DND-41 (cell line): ENCODE data around the gene NUCKS1.

Source experiments
- ATAC-seq: fragments of 200-7000 bp; cut with Tn5 transposase; 3 replicates; pipeline ENCODE4 v1.9.1; 2021; ENCODE audit warnings: low read depth; ENCODE audit not compliant: insufficient read depth
- DNase-seq: peaks from one replicate; pipeline ENCODE4 v3.0.0-alpha.2; 2020
- H2AFZ ChIP-seq: 2 replicates; pipeline ENCODE4 v1.6.0; 2012; ENCODE audit warnings: low read depth, low read length
- H3K27ac ChIP-seq: 2 replicates; pipeline ENCODE4 v1.5.1; 2012; ENCODE audit warnings: low read length, inconsistent platforms
- H3K27me3 ChIP-seq: fragments of 200-600 bp; sonication (generic); 2 replicates; pipeline ENCODE4 v1.6.0; 2012; ENCODE audit warnings: low read length, mild to moderate bottlenecking, inconsistent platforms; ENCODE audit not compliant: insufficient read depth, poor library complexity
- H3K36me3 ChIP-seq: 2 replicates; pipeline ENCODE4 v1.5.1; 2012; ENCODE audit warnings: low read length, inconsistent platforms; ENCODE audit not compliant: insufficient read depth
- H3K4me1 ChIP-seq: 2 replicates; pipeline ENCODE4 v1.5.1; 2012; ENCODE audit warnings: mild to moderate bottlenecking, low read length; ENCODE audit not compliant: insufficient read depth
- H3K4me2 ChIP-seq: 2 replicates; pipeline ENCODE4 v1.6.0; 2012; ENCODE audit warnings: mild to moderate bottlenecking, moderate library complexity, low read length, inconsistent platforms; ENCODE audit not compliant: insufficient read depth
- H3K4me3 ChIP-seq, 2 experiments: fragments of 200-600 bp in 1 of 2; shearing (Covaris generic) in 1 of 2; 2 replicates each; pipeline ENCODE4 v1.5.1; 2012 to 2016; ENCODE audit warnings: inconsistent platforms in 2 of 2, low read length in 2 of 2, mild to moderate bottlenecking in 2 of 2, low read depth in 1 of 2, moderate library complexity in 1 of 2
- H3K79me2 ChIP-seq: 2 replicates; pipeline ENCODE4 v1.6.0; 2012; ENCODE audit warnings: low read length, inconsistent platforms; ENCODE audit not compliant: insufficient read depth
- H3K9ac ChIP-seq: 2 replicates; pipeline ENCODE4 v1.6.0; 2012; ENCODE audit warnings: low read depth, mild to moderate bottlenecking, inconsistent platforms, low read length, moderate library complexity
- H3K9me3 ChIP-seq: 2 replicates; pipeline ENCODE4 v1.5.1; 2012; ENCODE audit warnings: low read length, moderate library complexity, mild to moderate bottlenecking, inconsistent platforms; ENCODE audit not compliant: insufficient read depth, severe bottlenecking
- H4K20me1 ChIP-seq: 2 replicates; pipeline ENCODE4 v1.6.0; 2012; ENCODE audit warnings: low read length; ENCODE audit not compliant: insufficient read depth
- EZH2 ChIP-seq: IDR thresholded peaks from 3 replicates; pipeline ENCODE4 v1.6.1; 2012; ENCODE audit warnings: borderline replicate concordance, low read depth, mild to moderate bottlenecking, moderate library complexity, low read length, inconsistent platforms; ENCODE audit not compliant: severe bottlenecking
- TF ChIP-seq, protein P1 (sequence below): IDR thresholded peaks from 2 replicates; pipeline ENCODE4 v1.5.1; 2012; ENCODE audit warnings: borderline replicate concordance, low read length, moderate library complexity, mild to moderate bottlenecking; ENCODE audit not compliant: poor library complexity, severe bottlenecking; ENCODE audit errors: extremely low read depth

Gene NUCKS1

DNA sequence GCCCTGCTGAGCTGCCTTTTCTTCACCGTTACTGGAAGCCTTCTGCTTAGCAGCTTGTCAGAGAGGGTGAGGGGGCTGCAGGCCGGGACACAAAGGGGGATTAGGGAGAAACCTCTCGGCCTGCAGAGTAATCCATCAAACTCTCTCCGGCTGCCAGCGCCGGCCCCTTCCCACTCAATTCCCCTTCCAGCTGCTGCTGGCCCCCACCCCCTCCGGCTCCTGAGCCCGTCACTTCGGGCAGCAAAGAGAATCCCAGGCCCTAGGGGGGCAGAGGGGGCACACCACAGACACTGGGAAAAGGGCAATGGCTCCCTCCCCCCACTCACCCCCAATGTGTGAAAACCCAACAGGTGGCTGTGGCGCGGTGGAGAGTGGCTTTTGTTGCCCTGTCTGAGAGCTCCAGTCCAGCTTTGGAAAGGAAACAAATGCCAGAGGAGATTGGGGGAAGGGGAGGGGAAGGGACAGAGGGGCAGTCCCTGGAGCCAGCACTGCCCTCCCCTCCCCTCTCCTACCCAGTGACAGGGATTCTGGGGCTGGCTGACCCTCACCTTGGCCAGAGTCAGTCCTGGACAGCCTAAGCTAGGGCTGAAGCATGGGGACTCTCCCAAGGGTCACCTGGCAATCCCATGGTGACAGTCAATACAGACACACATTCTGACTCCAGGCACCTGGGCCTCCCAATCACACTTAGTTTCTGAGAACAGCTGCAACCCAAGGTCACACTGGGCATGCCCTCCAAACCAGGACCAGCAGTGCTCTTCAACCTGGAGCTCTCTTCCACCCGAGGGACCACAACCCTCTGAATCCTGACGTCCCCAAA is 79.2 kb downstream of the NUCKS1 start:
- Histone ChIP-seq H4K20me1 (peaks cover 8% of the 10 kb centered on the region), H3K4me1 (no peaks in the 10 kb centered on the region), H2AFZ (no peak overlapping the region), H3K9ac (no peak overlapping the region), H3K79me2 (no peaks in the 10 kb centered on the region), H3K9me3 (no peaks in the 10 kb centered on the region), H3K36me3 (no peaks in the 10 kb centered on the region), H3K27ac (no peak overlapping the region), H3K4me3 (no peak overlapping the region), H3K27me3 (peaks cover 19% of the 10 kb centered on the region), H3K4me2 (no peak overlapping the region)
- no peak for ATAC-seq
- no peak for DNase-seq
- TF ChIP-seq, protein P1, sequence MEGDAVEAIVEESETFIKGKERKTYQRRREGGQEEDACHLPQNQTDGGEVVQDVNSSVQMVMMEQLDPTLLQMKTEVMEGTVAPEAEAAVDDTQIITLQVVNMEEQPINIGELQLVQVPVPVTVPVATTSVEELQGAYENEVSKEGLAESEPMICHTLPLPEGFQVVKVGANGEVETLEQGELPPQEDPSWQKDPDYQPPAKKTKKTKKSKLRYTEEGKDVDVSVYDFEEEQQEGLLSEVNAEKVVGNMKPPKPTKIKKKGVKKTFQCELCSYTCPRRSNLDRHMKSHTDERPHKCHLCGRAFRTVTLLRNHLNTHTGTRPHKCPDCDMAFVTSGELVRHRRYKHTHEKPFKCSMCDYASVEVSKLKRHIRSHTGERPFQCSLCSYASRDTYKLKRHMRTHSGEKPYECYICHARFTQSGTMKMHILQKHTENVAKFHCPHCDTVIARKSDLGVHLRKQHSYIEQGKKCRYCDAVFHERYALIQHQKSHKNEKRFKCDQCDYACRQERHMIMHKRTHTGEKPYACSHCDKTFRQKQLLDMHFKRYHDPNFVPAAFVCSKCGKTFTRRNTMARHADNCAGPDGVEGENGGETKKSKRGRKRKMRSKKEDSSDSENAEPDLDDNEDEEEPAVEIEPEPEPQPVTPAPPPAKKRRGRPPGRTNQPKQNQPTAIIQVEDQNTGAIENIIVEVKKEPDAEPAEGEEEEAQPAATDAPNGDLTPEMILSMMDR, result no peak
- TF ChIP-seq EZH2, result no peak

DNA sequence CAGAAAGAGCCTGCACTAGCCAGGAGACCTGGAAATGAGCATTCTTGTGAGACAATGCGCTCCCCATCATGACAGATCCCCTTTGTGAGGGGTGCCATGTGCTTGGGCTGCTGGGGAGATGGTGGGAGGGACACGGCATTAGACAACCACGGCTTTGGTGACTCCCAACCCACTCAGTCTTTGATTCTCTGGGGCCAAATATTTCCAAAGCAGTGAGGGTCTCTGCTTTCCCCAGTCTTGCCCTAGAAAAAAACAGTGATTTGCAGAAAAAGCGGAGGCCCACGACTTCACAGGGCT is 79.9 kb downstream of the NUCKS1 start:
- Histone ChIP-seq H3K27ac (no peak overlapping the region), H3K4me1 (no peaks in the 10 kb centered on the region), H3K4me2 (no peak overlapping the region), H3K36me3 (no peaks in the 10 kb centered on the region), H3K79me2 (no peaks in the 10 kb centered on the region), H3K9me3 (no peaks in the 10 kb centered on the region), H2AFZ (no peak overlapping the region), H3K4me3 (no peak overlapping the region), H3K27me3 (peaks cover 19% of the 10 kb centered on the region), H4K20me1 (peaks cover 8% of the 10 kb centered on the region), H3K9ac (no peak overlapping the region)
- DNase-seq, result no peak
- TF ChIP-seq EZH2, result no peak
- TF ChIP-seq, protein P1, result no peak
- no peak for ATAC-seq

GRCh38 chr1:205669341-205670149 is 80.4 kb downstream of the NUCKS1 start:
- no peak overlapping the region for H3K4me2 ChIP-seq
- DNase-seq (no peak), ATAC-seq (no peak)
- no peak overlapping the region for H3K9ac ChIP-seq
- no peak overlapping the region for H3K27ac ChIP-seq
- H3K9me3 ChIP-seq, result no peaks in the 10 kb centered on the region
- peaks cover 8% of the 10 kb centered on the region for H4K20me1 ChIP-seq
- H3K79me2 ChIP-seq, result no peaks in the 10 kb centered on the region
- no peaks in the 10 kb centered on the region for H3K4me1 ChIP-seq
- H2AFZ ChIP-seq, result no peak overlapping the region
- peaks cover 19% of the 10 kb centered on the region for H3K27me3 ChIP-seq
- no peaks in the 10 kb centered on the region for H3K36me3 ChIP-seq
- H3K4me3 ChIP-seq, result no peak overlapping the region
- no peak for TF ChIP-seq EZH2
- TF ChIP-seq, protein P1, result no peak
